ENCODE data around the gene PRADC1. TPM values are rescaled to one million over a fixed set of nuclear protein-coding genes. Genes with fewer than 3 reads are reported as not detected.

The PRADC1 gene
- total and polyA plus RNA-seq, 2 donors (not counting 1 experiment from before 2014, with no cell fraction given) = 2.3 to 4.6 TPM

DNA sequence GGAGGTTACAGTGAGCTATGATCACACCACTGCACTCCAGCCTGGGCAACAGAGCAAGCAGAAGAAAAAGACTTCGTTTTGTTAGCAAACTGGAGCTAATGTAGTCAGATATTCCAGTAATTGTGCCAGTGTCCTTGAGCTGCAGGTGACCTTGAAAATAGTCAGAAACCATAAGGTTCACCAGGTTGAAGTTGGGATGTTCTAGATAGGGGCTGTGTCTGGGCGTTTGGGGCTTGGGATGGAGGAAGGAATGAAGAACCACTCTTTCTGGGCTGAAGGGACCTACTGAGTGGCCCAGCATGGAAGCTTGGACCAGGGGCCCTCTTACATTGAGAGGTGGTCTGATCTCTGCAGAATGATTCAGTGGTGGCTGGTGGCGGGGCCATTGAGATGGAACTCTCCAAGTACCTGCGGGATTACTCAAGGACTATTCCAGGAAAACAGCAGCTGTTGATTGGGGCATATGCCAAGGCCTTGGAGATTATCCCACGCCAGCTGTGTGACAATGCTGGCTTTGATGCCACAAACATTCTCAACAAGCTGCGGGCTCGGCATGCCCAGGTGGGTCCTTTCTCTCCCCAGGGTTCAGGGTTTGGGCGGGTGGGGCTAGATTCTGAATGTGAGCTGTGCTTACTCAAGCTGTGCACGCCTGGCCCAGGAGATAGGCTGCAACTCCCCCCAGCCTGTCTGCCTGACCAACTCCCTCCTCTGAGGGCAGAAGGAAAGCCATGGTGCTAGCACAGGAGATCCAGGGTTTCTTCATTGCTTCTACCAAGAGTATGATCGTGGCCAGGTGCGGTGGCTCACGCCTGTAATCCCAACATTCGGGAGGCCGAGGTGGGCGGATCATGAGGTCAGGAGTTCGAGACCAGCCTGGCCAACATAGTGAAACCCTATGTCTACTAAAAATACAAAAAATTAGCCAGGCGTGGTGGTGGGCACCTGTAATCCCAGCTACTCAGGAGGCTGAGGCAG, 18.1 kb upstream of the PRADC1 start:
- Histone ChIP-seq H3K36me3 (replicated peaks in 1 of 2; ENCODE audit: control extremely low read depth in 1 of 2, control insufficient read depth in 1 of 2, extremely low read depth in 1 of 2, insufficient read depth in 2 of 2, low read length in 1 of 2) (peaks cover 7 to 71% of the 10 kb centered on the region in 2 experiments), H3K27me3 (replicated peaks in 1 of 4; ENCODE audit: control extremely low read depth in 1 of 4, control insufficient read depth in 3 of 4, insufficient read depth in 4 of 4, low read length in 3 of 4) (no peaks in the 10 kb centered on the region), H3K9ac (ENCODE audit: low read length) (no peak overlapping the region), H3K4me2 (replicated peaks; ENCODE audit: low read depth, low read length, poor library complexity, severe bottlenecking) (no peak overlapping the region), H3K79me2 (ENCODE audit: control insufficient read depth, insufficient read depth, low read length) (no peaks in the 10 kb centered on the region), H3K4me3 (ENCODE audit: control extremely low read depth in 1 of 5, extremely low read depth in 1 of 5, insufficient read depth in 1 of 5, low read depth in 2 of 5, low read length in 4 of 5) (no peak overlapping the region), H3K9me3 (ENCODE audit: control extremely low read depth in 1 of 3, control insufficient read depth in 2 of 3, insufficient read depth in 1 of 3, low read length in 2 of 3) (no peaks in the 10 kb centered on the region), H2AFZ (ENCODE audit: insufficient read depth, low read depth, low read length, poor library complexity, severe bottlenecking) (no peak overlapping the region), H4K20me1 (ENCODE audit: control insufficient read depth, insufficient read depth, low read length, poor library complexity, severe bottlenecking) (peaks cover 20% of the 10 kb centered on the region), H3K4me1 (ENCODE audit: control insufficient read depth in 2 of 2, insufficient read depth in 2 of 2, low read length in 2 of 2) (no peaks in the 10 kb centered on the region), H3K27ac (ENCODE audit: low read length in 2 of 2) (no peak overlapping the region)
- DNase-seq (no peak), ATAC-seq (ENCODE audit: low read depth) (no peak)
- POLR2A ChIA-PET = no interaction called here
- intact Hi-C loops (cut with micrococcal nuclease) = no loop called here
- Mint-ChIP-seq H3K27me3 (no peaks in the 10 kb centered on the region), H3K27ac (no peak overlapping the region), H3K9me3 (ENCODE audit: insufficient read depth) (no peaks in the 10 kb centered on the region), H3K4me1 (no peaks in the 10 kb centered on the region), H3K4me3 (no peak overlapping the region)
- CTCF ChIA-PET = interaction anchor here (1.0 to 1.4 kb wide), 2 partner anchors 12 to 17 kb away, joined by 3 read pairs; partner anchors contain the start of gene CCT7
- TF ChIP-seq EZH2 (IDR thresholded peaks at IDR 0.05; ENCODE audit: borderline replicate concordance, insufficient read depth, low read depth, low read length, poor library complexity, severe bottlenecking) = no peak
- TF ChIP-seq, protein P1, sequence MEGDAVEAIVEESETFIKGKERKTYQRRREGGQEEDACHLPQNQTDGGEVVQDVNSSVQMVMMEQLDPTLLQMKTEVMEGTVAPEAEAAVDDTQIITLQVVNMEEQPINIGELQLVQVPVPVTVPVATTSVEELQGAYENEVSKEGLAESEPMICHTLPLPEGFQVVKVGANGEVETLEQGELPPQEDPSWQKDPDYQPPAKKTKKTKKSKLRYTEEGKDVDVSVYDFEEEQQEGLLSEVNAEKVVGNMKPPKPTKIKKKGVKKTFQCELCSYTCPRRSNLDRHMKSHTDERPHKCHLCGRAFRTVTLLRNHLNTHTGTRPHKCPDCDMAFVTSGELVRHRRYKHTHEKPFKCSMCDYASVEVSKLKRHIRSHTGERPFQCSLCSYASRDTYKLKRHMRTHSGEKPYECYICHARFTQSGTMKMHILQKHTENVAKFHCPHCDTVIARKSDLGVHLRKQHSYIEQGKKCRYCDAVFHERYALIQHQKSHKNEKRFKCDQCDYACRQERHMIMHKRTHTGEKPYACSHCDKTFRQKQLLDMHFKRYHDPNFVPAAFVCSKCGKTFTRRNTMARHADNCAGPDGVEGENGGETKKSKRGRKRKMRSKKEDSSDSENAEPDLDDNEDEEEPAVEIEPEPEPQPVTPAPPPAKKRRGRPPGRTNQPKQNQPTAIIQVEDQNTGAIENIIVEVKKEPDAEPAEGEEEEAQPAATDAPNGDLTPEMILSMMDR (IDR thresholded peaks at IDR 0.05) = no peak
- 94% methylated on average over 12 of the region's 17 CpGs for WGBS (ENCODE audit: insufficient coverage)

DNA sequence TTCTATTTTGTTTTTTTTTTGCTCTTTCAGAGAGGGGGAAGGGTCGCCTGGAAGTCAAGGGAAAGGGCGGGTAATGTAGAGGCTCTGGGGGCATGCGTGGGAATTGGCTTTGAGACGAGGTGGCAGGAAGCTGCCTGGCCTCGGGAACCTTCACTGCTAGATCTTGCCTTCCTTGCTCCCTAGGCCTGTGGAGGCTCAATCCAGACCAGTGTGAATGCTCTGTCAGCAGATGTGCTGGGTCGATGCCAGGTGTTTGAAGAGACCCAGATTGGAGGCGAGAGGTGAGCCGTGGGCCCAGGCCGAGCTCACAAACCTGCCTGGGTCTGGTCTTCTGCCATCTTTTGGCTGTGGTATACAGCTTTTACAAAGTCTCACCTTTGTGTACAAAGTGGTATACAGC, 16.6 kb upstream of the PRADC1 start:
- no peak overlapping the region for H3K4me3 ChIP-seq (ENCODE audit: control extremely low read depth in 1 of 5, extremely low read depth in 1 of 5, insufficient read depth in 1 of 5, low read depth in 2 of 5, low read length in 4 of 5)
- H2AFZ ChIP-seq (ENCODE audit: insufficient read depth, low read depth, low read length, poor library complexity, severe bottlenecking) = no peak overlapping the region
- ChIA-PET POLR2A (no interaction called here), CTCF (interaction anchor here (1.0 kb wide), 1 partner anchor 16 kb away, joined by 3 read pairs; the partner anchor contains the start of gene CCT7)
- H3K4me1 Mint-ChIP-seq = no peaks in the 10 kb centered on the region
- H3K4me2 ChIP-seq (replicated peaks; ENCODE audit: low read depth, low read length, poor library complexity, severe bottlenecking) = no peak overlapping the region
- H3K79me2 ChIP-seq (ENCODE audit: control insufficient read depth, insufficient read depth, low read length) = no peaks in the 10 kb centered on the region
- no peak for DNase-seq
- no peak overlapping the region for H3K9ac ChIP-seq (ENCODE audit: low read length)
- no peaks in the 10 kb centered on the region for H3K4me1 ChIP-seq (ENCODE audit: control insufficient read depth in 2 of 2, insufficient read depth in 2 of 2, low read length in 2 of 2)
- no peak overlapping the region for H3K27ac ChIP-seq (ENCODE audit: low read length in 2 of 2)
- intact Hi-C loops (cut with micrococcal nuclease) = no loop called here
- no peaks in the 10 kb centered on the region for H3K27me3 ChIP-seq (replicated peaks in 1 of 4; ENCODE audit: control extremely low read depth in 1 of 4, control insufficient read depth in 3 of 4, insufficient read depth in 4 of 4, low read length in 3 of 4)
- no peak overlapping the region for H3K27ac Mint-ChIP-seq
- WGBS (ENCODE audit: insufficient coverage) = over 99% methylated on average over 9 of the region's 9 CpGs
- ATAC-seq (ENCODE audit: low read depth) = no peak
- TF ChIP-seq, protein P1 (IDR thresholded peaks at IDR 0.05) = no peak
- no peak for TF ChIP-seq EZH2 (IDR thresholded peaks at IDR 0.05; ENCODE audit: borderline replicate concordance, insufficient read depth, low read depth, low read length, poor library complexity, severe bottlenecking)
- peaks cover 7 to 86% of the 10 kb centered on the region in 2 experiments for H3K36me3 ChIP-seq (replicated peaks in 1 of 2; ENCODE audit: control extremely low read depth in 1 of 2, control insufficient read depth in 1 of 2, extremely low read depth in 1 of 2, insufficient read depth in 2 of 2, low read length in 1 of 2)
- no peaks in the 10 kb centered on the region for H3K27me3 Mint-ChIP-seq
- H4K20me1 ChIP-seq (ENCODE audit: control insufficient read depth, insufficient read depth, low read length, poor library complexity, severe bottlenecking) = peaks cover 34% of the 10 kb centered on the region
- no peak overlapping the region for H3K4me3 Mint-ChIP-seq
- H3K9me3 ChIP-seq (ENCODE audit: control extremely low read depth in 1 of 3, control insufficient read depth in 2 of 3, insufficient read depth in 1 of 3, low read length in 2 of 3) = no peaks in the 10 kb centered on the region
- no peaks in the 10 kb centered on the region for H3K9me3 Mint-ChIP-seq (ENCODE audit: insufficient read depth)

All from B cell (primary cell).